Activated B cell treated with CpG ODN at 0.5 μM for 24 hours (primary cell): ENCODE measurements around the gene KCNH6. TPM values are rescaled to one million over a fixed set of nuclear protein-coding genes. Genes with fewer than 3 reads are reported as not detected.

Experiments
- ATAC-seq: fragments of 200-7000 bp; cut with Tn5 transposase; one replicate; pipeline ENCODE4 v1.10.0; 2021; ENCODE audit warnings: low read depth, mild to moderate bottlenecking, moderate library complexity
- CTCF ChIA-PET: fragments of 350-600 bp; sonication (Branson Sonifier 250); formaldehyde crosslinking; loops from one replicate; lab custom pipeline; 2021; ENCODE audit warnings: antibody characterized with exemption; lab: Charles Lee
- POLR2A ChIA-PET: fragments of 350-600 bp; sonication (Branson Sonifier 250); formaldehyde crosslinking; loops from one replicate; lab custom pipeline; 2021; ENCODE audit warnings: antibody characterized with exemption; lab: Charles Lee
- DNase-seq: peaks from one replicate; pipeline ENCODE4 v3.0.0; 2022
- H3K27ac Mint-ChIP-seq: one replicate; pipeline ENCODE4 v1.8.0; 2020; ENCODE audit warnings: mixed read lengths
- H3K27me3 Mint-ChIP-seq: one replicate; pipeline ENCODE4 v1.8.0; 2021; ENCODE audit warnings: mixed read lengths
- H3K36me3 Mint-ChIP-seq: one replicate; pipeline ENCODE4 v1.8.0; 2021; ENCODE audit warnings: low read depth, mixed read lengths
- H3K4me1 Mint-ChIP-seq: one replicate; pipeline ENCODE4 v1.8.0; 2021; ENCODE audit warnings: mixed read lengths
- H3K4me3 Mint-ChIP-seq: one replicate; pipeline ENCODE4 v1.8.0; 2020; ENCODE audit warnings: mild to moderate bottlenecking, mixed read lengths
- H3K9me3 Mint-ChIP-seq: one replicate; pipeline ENCODE4 v1.8.0; 2020; ENCODE audit warnings: mixed read lengths
- CTCF ChIP-seq: fragments of 200-600 bp; IDR thresholded peaks from one replicate; pipeline ENCODE4 v1.8.0; 2022; ENCODE audit warnings: antibody characterized with exemption, mild to moderate bottlenecking
- intact Hi-C: fragments of 100-400 bp; cut with micrococcal nuclease; formaldehyde crosslinking; loops from one replicate; pipeline ENCODE4 v1.15.1; 2024
- total RNA-seq: library from RNA; stranded (reverse); gene quantifications from 2 replicates; pipeline ENCODE4 v1.2.3, GENCODE V29; 2022

The KCNH6 gene
- total RNA-seq, 1 donor from 2014 or later: not detected

DNA sequence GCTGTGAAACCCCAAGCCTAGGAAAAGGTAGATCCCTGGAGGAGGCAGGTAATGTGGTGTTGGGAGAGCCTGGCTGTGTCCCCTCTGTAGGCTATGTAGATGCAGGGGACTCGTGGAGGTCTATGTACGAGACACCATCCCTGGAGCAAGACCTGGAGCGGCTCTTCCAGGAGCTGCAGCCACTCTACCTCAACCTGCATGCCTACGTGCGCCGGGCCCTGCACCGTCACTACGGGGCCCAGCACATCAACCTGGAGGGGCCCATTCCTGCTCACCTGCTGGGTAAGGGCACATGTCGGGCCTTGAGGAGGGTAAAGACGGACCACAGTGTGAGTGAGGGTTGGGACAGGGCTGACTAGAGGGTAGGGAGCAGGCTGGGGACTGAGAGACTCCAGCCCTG, 34.3 kb upstream of the KCNH6 start:
- Mint-ChIP-seq H3K4me1 (peaks cover 9% of the 10 kb centered on the region), H3K27me3 (no peaks in the 10 kb centered on the region), H3K36me3 (no peaks in the 10 kb centered on the region), H3K9me3 (no peaks in the 10 kb centered on the region), H3K4me3 (no peak overlapping the region), H3K27ac (no peak overlapping the region)
- TF ChIP-seq CTCF: no peak
- ChIA-PET CTCF (no interaction called here), POLR2A (interaction anchor here (0.7 kb wide), 1 partner anchor 25 kb away, joined by 6 read pairs; no protein-coding TSS in a partner anchor)
- no peak for DNase-seq
- intact Hi-C loops: no loop called here
- ATAC-seq: no peak

- H3K36me3 Mint-ChIP-seq: no peaks in the 10 kb centered on the region
- POLR2A ChIA-PET: no interaction called here
- TF ChIP-seq CTCF: no peak
- intact Hi-C loops: no loop called here
- peaks cover 9% of the 10 kb centered on the region for H3K4me1 Mint-ChIP-seq
- no peaks in the 10 kb centered on the region for H3K27me3 Mint-ChIP-seq
- DNase-seq: no peak
- H3K9me3 Mint-ChIP-seq: no peaks in the 10 kb centered on the region
- no peak for ATAC-seq
- H3K27ac Mint-ChIP-seq: no peak overlapping the region
- no peak overlapping the region for H3K4me3 Mint-ChIP-seq
- CTCF ChIA-PET: no interaction called here
Measured at GRCh38 chr17:63489291-63489690, 33.9 kb upstream of the KCNH6 start.

DNA sequence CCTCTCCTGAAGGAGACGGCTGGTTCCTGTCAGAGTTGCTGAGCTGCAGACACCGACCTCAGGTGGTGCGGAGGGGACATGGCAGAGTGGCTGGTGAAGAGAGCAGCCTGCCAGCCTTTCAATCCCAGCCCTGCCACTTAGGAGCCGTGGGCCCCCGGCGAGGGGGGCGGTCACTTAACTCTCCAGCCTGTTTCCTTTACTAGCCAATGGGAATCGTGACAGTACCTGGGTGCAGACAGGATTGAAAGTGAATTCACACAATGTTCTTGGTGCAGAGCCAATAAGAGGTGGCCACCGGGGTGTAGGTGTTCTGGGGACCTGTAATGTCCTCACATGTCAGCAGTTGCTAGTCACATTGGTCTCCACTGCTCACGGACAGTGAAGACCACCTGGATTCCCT, 32.8 kb upstream of the KCNH6 start:
- Mint-ChIP-seq H3K4me1 (peaks cover 9% of the 10 kb centered on the region), H3K9me3 (no peaks in the 10 kb centered on the region), H3K4me3 (no peak overlapping the region), H3K36me3 (no peaks in the 10 kb centered on the region), H3K27ac (no peak overlapping the region), H3K27me3 (no peaks in the 10 kb centered on the region)
- intact Hi-C loops: no loop called here
- no peak for DNase-seq
- ATAC-seq: no peak
- ChIA-PET CTCF (no interaction called here), POLR2A (no interaction called here)
- TF ChIP-seq CTCF: no peak

- H3K9me3 Mint-ChIP-seq: no peaks in the 10 kb centered on the region
- intact Hi-C loops: no loop called here
- H3K4me1 Mint-ChIP-seq: peaks cover 8% of the 10 kb centered on the region
- H3K36me3 Mint-ChIP-seq: no peaks in the 10 kb centered on the region
- H3K4me3 Mint-ChIP-seq: no peak overlapping the region
- TF ChIP-seq CTCF: no peak
- no peaks in the 10 kb centered on the region for H3K27me3 Mint-ChIP-seq
- ChIA-PET POLR2A (no interaction called here), CTCF (no interaction called here)
- no peak overlapping the region for H3K27ac Mint-ChIP-seq
- no peak for ATAC-seq
- DNase-seq: no peak
Measured at GRCh38 chr17:63490858-63491400, 32.2 kb upstream of the KCNH6 start.

GRCh38 chr17:63491413-63491812, 31.7 kb upstream of the KCNH6 start:
- H3K9me3 Mint-ChIP-seq: no peaks in the 10 kb centered on the region
- ChIA-PET POLR2A (interaction anchor here (0.5 kb wide), 1 partner anchor 124 kb away, joined by 4 read pairs; no protein-coding TSS in a partner anchor), CTCF (no interaction called here)
- no peaks in the 10 kb centered on the region for H3K36me3 Mint-ChIP-seq
- no peak for ATAC-seq
- intact Hi-C loops: no loop called here
- no peak for DNase-seq
- no peak overlapping the region for H3K27ac Mint-ChIP-seq
- no peaks in the 10 kb centered on the region for H3K27me3 Mint-ChIP-seq
- H3K4me1 Mint-ChIP-seq: peaks cover 4% of the 10 kb centered on the region
- no peak overlapping the region for H3K4me3 Mint-ChIP-seq
- no peak for TF ChIP-seq CTCF
